BLaER1 treated with 17β-estradiol and CSF1 and Interleukin-3, amounts not matched to agents 10 nM and 100 nM (cell line): ENCODE results near the gene TNRC18.
A peak's percentile ranks its signal among the peaks of the same experiment; 100 is the strongest.

ENCODE experiments used
- H3K27ac ChIP-seq, 11 experiments: shearing (Covaris generic); formaldehyde crosslinking; 2 replicates each; pipeline ENCODE4 v1.8.1; 2022
- H3K27me3 ChIP-seq, 11 experiments: shearing (Covaris generic); formaldehyde crosslinking; 2 replicates each; pipeline ENCODE4 v1.8.1; 2022
- H3K36me3 ChIP-seq, 11 experiments: shearing (Covaris generic); formaldehyde crosslinking; 2 replicates each; pipeline ENCODE4 v1.8.1; 2022
- H3K4me1 ChIP-seq, 10 experiments: shearing (Covaris generic); formaldehyde crosslinking; 2 replicates each; pipeline ENCODE4 v1.8.1; 2022
- H3K4me2 ChIP-seq, 11 experiments: shearing (Covaris generic); formaldehyde crosslinking; 2 replicates each; pipeline ENCODE4 v1.8.1; 2022
- H3K4me3 ChIP-seq, 10 experiments: shearing (Covaris generic); formaldehyde crosslinking; 2 replicates each; pipeline ENCODE4 v1.8.1; 2022
- H3K9ac ChIP-seq, 11 experiments: shearing (Covaris generic); formaldehyde crosslinking; 2 replicates each; pipeline ENCODE4 v1.8.1; 2022
- H3K9me3 ChIP-seq, 11 experiments: shearing (Covaris generic); formaldehyde crosslinking; replicated peaks in 1 of 11; 2 replicates each; pipeline ENCODE4 v1.8.1; 2022
- H4K20me1 ChIP-seq, 11 experiments: shearing (Covaris generic); formaldehyde crosslinking; 2 replicates each; pipeline ENCODE4 v1.8.1; 2022
- Cebpa-rat ChIP-seq, 11 experiments: shearing (Covaris generic); IDR thresholded peaks; 2 replicates each; pipeline ENCODE4 v1.8.1; 2022

Gene TNRC18

GRCh38 chr7:5452937-5453540 lies 29.4 kb upstream of the TNRC18 start:
- Histone ChIP-seq H3K27ac (no peak overlapping the region), H3K4me3 (no peak overlapping the region)
- no peak for TF ChIP-seq Cebpa-rat (IDR thresholded peaks at IDR 0.05)

GRCh38 chr7:5452470-5452899 lies 28.9 kb upstream of the TNRC18 start:
- H3K27ac ChIP-seq: no peak overlapping the region
- no peak overlapping the region for H3K4me3 ChIP-seq
- no peaks in the 10 kb centered on the region for H3K36me3 ChIP-seq
- H3K4me1 ChIP-seq: peaks cover 10 to 40% (median 34%) of the 10 kb centered on the region in 10 experiments
- H3K4me2 ChIP-seq: peak overlapping the region in 6 of 11 experiments; percentile 58 to 77 (median 72); a peak in 9 of 22 replicates
- H3K9ac ChIP-seq: no peak overlapping the region
- no peaks in the 10 kb centered on the region for H3K9me3 ChIP-seq
- no peaks in the 10 kb centered on the region for H3K27me3 ChIP-seq
- H4K20me1 ChIP-seq: no peaks in the 10 kb centered on the region; a peak in 1 of 22 replicates
- TF ChIP-seq Cebpa-rat (IDR thresholded peaks at IDR 0.05): no peak

More at GRCh38 chr7:5452937-5453540, 29.4 kb upstream of the TNRC18 start:
- no peak overlapping the region for H3K9ac ChIP-seq
- H3K4me1 ChIP-seq: peaks cover 16 to 46% (median 39%) of the 10 kb centered on the region in 10 experiments
- H3K36me3 ChIP-seq: no peaks in the 10 kb centered on the region
- no peaks in the 10 kb centered on the region for H3K9me3 ChIP-seq
- peak overlapping the region in 3 of 11 experiments; percentile 5 to 18 (median 12); a peak in 2 of 22 replicates for H3K4me2 ChIP-seq
- no peaks in the 10 kb centered on the region; a peak in 1 of 22 replicates for H4K20me1 ChIP-seq
- no peaks in the 10 kb centered on the region for H3K27me3 ChIP-seq

DNA sequence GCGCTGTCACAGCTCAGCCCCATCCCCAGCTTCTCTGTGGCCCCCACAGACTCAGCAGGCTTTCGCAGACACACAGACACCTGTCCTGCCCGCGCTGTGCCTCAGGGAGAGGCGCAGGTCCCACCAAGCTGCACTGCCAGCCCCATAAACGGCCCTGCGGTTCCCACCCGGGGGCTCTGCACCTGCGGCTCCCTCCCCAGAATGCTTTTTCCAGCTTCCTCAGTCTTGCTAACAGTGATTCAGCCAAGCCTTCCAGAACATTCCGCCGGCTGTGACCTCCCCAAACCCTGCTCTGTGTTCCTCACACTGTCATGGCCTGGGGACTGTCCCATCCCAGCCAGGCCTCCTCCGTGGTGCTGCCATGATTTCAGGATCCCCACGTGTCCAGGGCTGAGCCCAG lies 27.8 kb upstream of the TNRC18 start:
- no peak overlapping the region for H3K4me3 ChIP-seq
- H4K20me1 ChIP-seq: no peaks in the 10 kb centered on the region; a peak in 1 of 22 replicates
- H3K36me3 ChIP-seq: no peaks in the 10 kb centered on the region
- peak overlapping the region; percentile 38 to 77 (median 62); a peak in 21 of 22 replicates for H3K4me2 ChIP-seq
- H3K27ac ChIP-seq: no peak overlapping the region
- H3K27me3 ChIP-seq: 0 out of 22 replicates have a peak, but pooled peaks cover 0 to under 1% (median 0%) of the 10 kb centered on the region in 11 experiments
- peak overlapping the region in 2 of 11 experiments; percentile 9 to 13; a peak in 2 of 22 replicates for H3K9ac ChIP-seq
- H3K4me1 ChIP-seq: peaks cover 6 to 39% (median 30%) of the 10 kb centered on the region in 10 experiments; a peak in 19 of 20 replicates
- no peak for TF ChIP-seq Cebpa-rat (IDR thresholded peaks at IDR 0.05)
- H3K9me3 ChIP-seq: no peaks in the 10 kb centered on the region

- H3K4me3 ChIP-seq: no peak overlapping the region
- no peak overlapping the region for H3K27ac ChIP-seq
- TF ChIP-seq Cebpa-rat (IDR thresholded peaks at IDR 0.05): no peak
- peak overlapping the region; percentile 38 to 77 (median 62); a peak in 21 of 22 replicates for H3K4me2 ChIP-seq
- peaks cover 6 to 43% (median 30%) of the 10 kb centered on the region in 10 experiments; a peak in 19 of 20 replicates for H3K4me1 ChIP-seq
- H3K9me3 ChIP-seq: no peaks in the 10 kb centered on the region
- H3K27me3 ChIP-seq: 0 out of 22 replicates have a peak, but pooled peaks cover 0 to 5% (median 0%) of the 10 kb centered on the region in 11 experiments
- H4K20me1 ChIP-seq: no peaks in the 10 kb centered on the region; a peak in 1 of 22 replicates
- no peaks in the 10 kb centered on the region for H3K36me3 ChIP-seq
- peak overlapping the region in 2 of 11 experiments; percentile 9 to 13; a peak in 3 of 22 replicates for H3K9ac ChIP-seq
These were observed 27.1 kb upstream of the TNRC18 start for GRCh38 chr7:5450549-5451327.

DNA sequence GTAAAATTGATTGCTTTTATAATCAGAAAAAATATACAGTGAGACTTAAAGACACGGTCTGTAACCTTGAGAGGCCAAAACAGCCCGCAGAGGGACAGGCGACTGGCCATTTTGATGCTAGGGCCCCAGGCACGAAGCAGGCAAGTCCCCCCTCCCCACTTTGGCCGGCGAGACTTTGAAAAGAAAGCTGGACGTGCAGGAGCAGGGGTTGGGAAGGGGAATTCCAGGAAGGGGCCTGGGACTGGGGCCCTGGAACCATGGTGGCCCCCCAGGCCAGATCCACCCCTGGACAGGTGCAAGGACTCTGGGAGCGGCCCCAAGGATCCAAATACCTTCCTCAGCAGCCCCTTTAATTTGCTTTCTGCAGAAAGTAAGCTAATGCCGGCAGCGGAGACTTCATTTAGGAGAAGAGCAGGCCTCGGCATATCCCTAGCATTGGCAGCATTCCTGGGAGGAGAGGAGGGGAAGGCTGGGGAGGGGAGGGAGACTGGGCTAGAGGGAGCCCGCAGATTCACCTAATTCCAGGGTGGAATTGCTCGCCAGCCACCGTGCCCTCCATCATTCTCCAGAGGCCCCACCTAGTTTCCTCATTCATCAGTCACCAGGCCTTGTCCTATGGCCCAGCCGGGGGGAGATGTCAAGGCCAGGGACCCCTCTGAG lies 24.9 kb upstream of the TNRC18 start:
- Histone ChIP-seq H3K9me3 (no peaks in the 10 kb centered on the region), H4K20me1 (no peaks in the 10 kb centered on the region), H3K9ac (no peak overlapping the region), H3K4me1 (peaks cover 9 to 48% (median 36%) of the 10 kb centered on the region in 10 experiments), H3K27me3 (0 out of 22 replicates have a peak, but pooled peaks cover 0 to 5% (median 0%) of the 10 kb centered on the region in 11 experiments), H3K4me2 (no peak overlapping the region), H3K36me3 (no peaks in the 10 kb centered on the region), H3K27ac (no peak overlapping the region), H3K4me3 (no peak overlapping the region)
- no peak for TF ChIP-seq Cebpa-rat (IDR thresholded peaks at IDR 0.05)

GRCh38 chr7:5445981-5446594 lies 22.5 kb upstream of the TNRC18 start:
- Histone ChIP-seq H3K4me2 (peak overlapping the region in 7 of 11 experiments; percentile 16 to 33 (median 26); a peak in 6 of 22 replicates), H3K4me3 (no peak overlapping the region), H3K9me3 (no peaks in the 10 kb centered on the region), H4K20me1 (peaks cover 0 to 4% (median 0%) of the 10 kb centered on the region in 11 experiments; a peak in 1 of 22 replicates), H3K27ac (no peak overlapping the region), H3K4me1 (peaks cover 28 to 48% (median 43%) of the 10 kb centered on the region in 10 experiments), H3K36me3 (no peaks in the 10 kb centered on the region), H3K9ac (peak overlapping the region in 2 of 11 experiments; percentile 29 to 37; a peak in 2 of 22 replicates), H3K27me3 (0 out of 22 replicates have a peak, but pooled peaks cover 0 to 5% (median 0%) of the 10 kb centered on the region in 11 experiments)
- TF ChIP-seq Cebpa-rat (IDR thresholded peaks at IDR 0.05): no peak

- TF ChIP-seq Cebpa-rat (IDR thresholded peaks at IDR 0.05): no peak
- peak overlapping the region; percentile 64 to 97 (median 83); a peak in 20 of 22 replicates for H3K4me2 ChIP-seq
- H3K36me3 ChIP-seq: no peaks in the 10 kb centered on the region
- peak overlapping the region in 2 of 11 experiments; percentile 69 to 70; a peak in 3 of 22 replicates for H3K9ac ChIP-seq
- peaks cover 26 to 44% (median 37%) of the 10 kb centered on the region in 10 experiments for H3K4me1 ChIP-seq
- H3K27ac ChIP-seq: peak overlapping the region in 4 of 11 experiments; percentile 63 to 89 (median 82); a peak in 4 of 22 replicates
- H3K9me3 ChIP-seq: no peaks in the 10 kb centered on the region
- peaks cover 0 to 4% (median 0%) of the 10 kb centered on the region in 11 experiments; a peak in 1 of 22 replicates for H4K20me1 ChIP-seq
- 0 out of 22 replicates have a peak, but pooled peaks cover 0 to 5% (median 0%) of the 10 kb centered on the region in 11 experiments for H3K27me3 ChIP-seq
- H3K4me3 ChIP-seq: no peak overlapping the region
These were observed 20.0 kb upstream of the TNRC18 start for GRCh38 chr7:5443678-5444077.
